ENCODE data around the gene ZDHHC9.
A peak's percentile ranks its signal among the peaks of the same experiment; 100 is the strongest.

The ZDHHC9 gene

GRCh38 chrX:129785160-129785947 is 58.3 kb downstream of the ZDHHC9 start:
- DNase-seq, result no peak

- DNase-seq, result no peak
These were observed 59.3 kb downstream of the ZDHHC9 start for GRCh38 chrX:129784371-129784770.

- DNase-seq, result no peak
These were observed 60.4 kb downstream of the ZDHHC9 start for GRCh38 chrX:129783291-129783713.

- DNase-seq, result no peak
These were observed 61.0 kb downstream of the ZDHHC9 start for GRCh38 chrX:129782706-129783105.

- peak; percentile 59 for DNase-seq
These were observed 61.8 kb downstream of the ZDHHC9 start for GRCh38 chrX:129781680-129782495.

- peak; percentile 81 for DNase-seq
These were observed 62.5 kb downstream of the ZDHHC9 start for GRCh38 chrX:129781134-129781672.

GRCh38 chrX:129780441-129781105 is 63.1 kb downstream of the ZDHHC9 start:
- no peak for DNase-seq

- peak; percentile 71 for DNase-seq
These were observed 63.9 kb downstream of the ZDHHC9 start, which contains the start of gene SASH3 for GRCh38 chrX:129779747-129780146. TSS of gene SASH3 (plus strand) at chrX:129779949. CDS start at chrX:129780098, 149 bp downstream.

GRCh38 chrX:129779086-129779672 is 64.5 kb downstream of the ZDHHC9 start:
- no peak for DNase-seq

GRCh38 chrX:129777218-129778030 is 66.3 kb downstream of the ZDHHC9 start:
- peak; percentile 75 for DNase-seq

GRCh38 chrX:129773649-129774458 is 69.8 kb downstream of the ZDHHC9 start:
- no peak for DNase-seq

GRCh38 chrX:129772796-129773431 is 70.8 kb downstream of the ZDHHC9 start:
- DNase-seq, result peak; percentile 61

GRCh38 chrX:129771266-129771995 is 72.3 kb downstream of the ZDHHC9 start:
- DNase-seq, result no peak

- peak; percentile 66 for DNase-seq
These were observed 74.1 kb downstream of the ZDHHC9 start for GRCh38 chrX:129769467-129770154.

GRCh38 chrX:129768586-129769466 is 74.9 kb downstream of the ZDHHC9 start:
- no peak for DNase-seq

GRCh38 chrX:129768186-129768585 is 75.5 kb downstream of the ZDHHC9 start:
- no peak for DNase-seq

- no peak for DNase-seq
These were observed 80.0 kb downstream of the ZDHHC9 start for GRCh38 chrX:129763666-129764065.

GRCh38 chrX:129762448-129762847 is 81.2 kb downstream of the ZDHHC9 start:
- DNase-seq, result no peak
